K562 (cell line): Measurements from ENCODE around the gene DNAH10. TPM values are rescaled to one million over a fixed set of nuclear protein-coding genes. Genes with fewer than 3 reads are reported as not detected.

Experiments
- ATAC-seq: fragments of 200-7000 bp; cut with Tn5 transposase; 3 replicates; pipeline ENCODE4 v1.9.1; 2020; ENCODE audit warnings: moderate library complexity
- BruUV-seq: library from RNA; stranded (reverse); fragments of 400-500 nt; replicated peaks from 2 replicates; lab custom pipeline; 2021; lab: Mats Ljungman, UMichigan
- CTCF ChIA-PET: fragments of 300-600 bp; formaldehyde crosslinking; extraction: SDS; loops from one replicate; lab custom pipeline; 2021; ENCODE audit warnings: low intra/inter-chr PET ratio; lab: Yijun Ruan, JAX
- POLR2A ChIA-PET: fragments of 300-600, 350-650 bp; sonication (Branson Sonifier 250); formaldehyde crosslinking; extraction: SDS; loops from one replicate; lab custom pipeline; 2021; ENCODE audit warnings: antibody characterized with exemption, inconsistent platforms; lab: Yijun Ruan, JAX
- DNase-seq, 4 experiments: peaks; one replicate each; pipeline versions ENCODE4 v3.0.0 to v3.0.0-alpha.2; 2011 to 2018; ENCODE audit warnings: low spot score in 3 of 4, mixed read lengths in 3 of 4; ENCODE audit errors: extremely low read depth in 1 of 4
- FAIRE-seq: peaks from 2 replicates; lab custom pipeline; 2011; peaks lifted over from hg19 to GRCh38; lab: Jason Lieb, UNC
- H2AFZ ChIP-seq: 2 replicates; pipeline ENCODE4 v1.6.0; 2011; ENCODE audit warnings: low read depth, low read length, control low read depth, inconsistent platforms
- H3K27ac ChIP-seq: fragments of 200-600 bp; 3 replicates; pipeline ENCODE4 v1.8.0; 2011; ENCODE audit warnings: low read depth, mild to moderate bottlenecking, control low read depth, inconsistent platforms, low read length, moderate library complexity, mixed read lengths; ENCODE audit errors: extremely low read depth
- H3K27me3 ChIP-seq, 2 experiments: fragments of 300-600 bp in 1 of 2; 2 replicates in 1 of 2; 3 replicates in 1 of 2; pipeline versions ENCODE4 v1.6.0 to v1.8.0; 2011; ENCODE audit warnings: inconsistent platforms in 2 of 2, low read length in 2 of 2, mild to moderate bottlenecking in 1 of 2, mixed read lengths in 1 of 2, moderate library complexity in 1 of 2; ENCODE audit not compliant: control insufficient read depth in 2 of 2, insufficient read depth in 2 of 2
- H3K36me3 ChIP-seq: fragments of 300-600 bp; 3 replicates; pipeline ENCODE4 v1.8.0; 2011; ENCODE audit warnings: mild to moderate bottlenecking, low read length, inconsistent platforms; ENCODE audit not compliant: control insufficient read depth, insufficient read depth
- H3K4me1 ChIP-seq, 2 experiments: fragments of 200-600 bp in 1 of 2; replicated peaks in 1 of 2; 2 replicates in 1 of 2; 3 replicates in 1 of 2; pipeline versions ENCODE4 v1.5.1 to v1.8.0; 2011; ENCODE audit warnings: inconsistent platforms in 2 of 2, low read length in 2 of 2, mild to moderate bottlenecking in 1 of 2, mixed read lengths in 1 of 2, moderate library complexity in 1 of 2; ENCODE audit not compliant: control insufficient read depth in 2 of 2, insufficient read depth in 2 of 2
- H3K4me2 ChIP-seq: 2 replicates; pipeline ENCODE4 v1.6.1; 2011; ENCODE audit warnings: low read length, control low read depth, inconsistent platforms, mixed read lengths; ENCODE audit not compliant: insufficient read depth
- H3K4me3 ChIP-seq: fragments of 200-600 bp; sonication (generic), shearing (Covaris generic); 2 replicates; pipeline ENCODE4 v1.5.1; 2016; ENCODE audit warnings: control low read depth, inconsistent platforms
- H3K79me2 ChIP-seq: fragments of 200-600 bp; 3 replicates; pipeline ENCODE4 v1.8.0; 2011; ENCODE audit warnings: low read length, inconsistent platforms; ENCODE audit not compliant: control insufficient read depth, insufficient read depth
- H3K9ac ChIP-seq, 2 experiments: 2 replicates each; pipeline versions ENCODE4 v1.6.0 to v1.6.1; 2011; ENCODE audit warnings: low read depth in 2 of 2, low read length in 2 of 2, control low read depth in 1 of 2, inconsistent platforms in 1 of 2, mild to moderate bottlenecking in 1 of 2, mixed read lengths in 1 of 2; ENCODE audit not compliant: insufficient read depth in 1 of 2
- H3K9me1 ChIP-seq: one replicate; pipeline ENCODE4 v1.6.0; 2011; ENCODE audit warnings: inconsistent platforms, mild to moderate bottlenecking, low read length, moderate library complexity; ENCODE audit not compliant: control insufficient read depth, insufficient read depth
- H3K9me3 ChIP-seq: replicated peaks from 2 replicates; pipeline ENCODE4 v1.5.1; 2011; ENCODE audit warnings: low read depth, low read length, inconsistent platforms; ENCODE audit not compliant: control insufficient read depth, insufficient read depth
- H4K20me1 ChIP-seq: replicated peaks from 2 replicates; pipeline ENCODE4 v1.6.1; 2011; ENCODE audit warnings: low read length, inconsistent platforms, mixed read lengths; ENCODE audit not compliant: control insufficient read depth, insufficient read depth
- C11orf30 ChIP-seq: fragments of 450-650 bp; IDR thresholded peaks from 2 replicates; pipeline ENCODE4 v1.6.1; 2016; ENCODE audit warnings: low read depth, mild to moderate bottlenecking
- COPS2 ChIP-seq: fragments of 450-650 bp; conservative IDR thresholded peaks from 2 replicates; pipeline ENCODE4 v1.6.1; 2016; ENCODE audit warnings: mild to moderate bottlenecking, moderate library complexity
- GABPA ChIP-seq: fragments of 200-800 bp; sonication (Bioruptor generic); conservative IDR thresholded peaks from 2 replicates; pipeline ENCODE4 v1.6.1; 2016; ENCODE audit warnings: low read depth, missing genetic modification characterization, missing compliant biosample characterization
- JUND ChIP-seq, 2 experiments: IDR thresholded peaks; 2 replicates in 1 of 2; 3 replicates in 1 of 2; pipeline ENCODE4 v1.6.1; 2011; ENCODE audit warnings: borderline replicate concordance in 2 of 2, low read depth in 2 of 2, low read length in 2 of 2, improper control_type of control experiment in 1 of 2, missing biosample characterization in 1 of 2, missing genetic modification characterization in 1 of 2, missing genetic modification reagents in 1 of 2
- MAFG ChIP-seq: fragments of 450-650 bp; conservative IDR thresholded peaks from 2 replicates; pipeline ENCODE4 v1.6.1; 2016; ENCODE audit warnings: missing genetic modification characterization, missing compliant biosample characterization
- MAFK ChIP-seq: IDR thresholded peaks from 2 replicates; pipeline ENCODE4 v1.6.1; 2011; ENCODE audit warnings: low read length, improper control_type of control experiment
- NFE2 ChIP-seq: IDR thresholded peaks from 2 replicates; pipeline ENCODE4 v1.6.1; 2014; ENCODE audit warnings: antibody characterized with exemption, low read depth
- RBM14 ChIP-seq: fragments of 200-400 bp; formaldehyde crosslinking; IDR thresholded peaks from 2 replicates; pipeline ENCODE4 v1.6.1; 2018; ENCODE audit warnings: low read depth, mild to moderate bottlenecking, low read length, moderate library complexity, borderline replicate concordance; ENCODE audit not compliant: insufficient read depth
- ZNF316 ChIP-seq: fragments of 450-650 bp; IDR thresholded peaks from 2 replicates; pipeline ENCODE4 v1.6.1; 2016
- ZNF561 ChIP-seq: fragments of 450-650 bp; formaldehyde crosslinking; conservative IDR thresholded peaks from 2 replicates; pipeline ENCODE4 v1.4.0; 2020; ENCODE audit warnings: mild to moderate bottlenecking, moderate library complexity
- WGBS: fragments of 100-300 bp; shearing (Covaris generic); methylation state at CpG from one replicate; pipeline ENCODE4 v1.1.6; 2016; ENCODE audit warnings: low coverage, mixed read lengths; ENCODE audit not compliant: insufficient coverage; ENCODE audit errors: missing lambda C conversion rate; 5-methylcytosine and 5-hydroxymethylcytosine counted together
- in situ Hi-C: fragments of 300-500 bp; cut with MboI; formaldehyde crosslinking; loops from 4 replicates; pipeline ENCODE4 v1.15.0; 2018; ENCODE audit warnings: inconsistent platforms, mixed read lengths
- intact Hi-C: fragments of 100-400 bp; cut with micrococcal nuclease; formaldehyde crosslinking; loops from 2 replicates; pipeline ENCODE4 v1.14.2; 2022
- polyA plus RNA-seq, 8 experiments: library from polyadenylated mRNA; depleted of rRNA in 4 of 8; stranded (reverse) in 5 of 8; unstranded in 3 of 8; fragments of >200 nt; fragmentation: Nextera tagmentation in 2 of 8; fragmentation: Illumina TruSeq in 1 of 8; extraction: Ambion mirVana in 2 of 8; extraction: Trizol in 1 of 8; gene quantifications; 2 replicates each; pipeline versions ENCODE4 v1.2.1 to v1.2.3, GENCODE V29; 2011 to 2014; ENCODE audit warnings: inconsistent platforms in 1 of 8, missing spikeins in 1 of 8
- total RNA-seq, 7 experiments: library from RNA; depleted of rRNA in 6 of 7; stranded (reverse); fragments of >200 nt in 6 of 7; fragmentation: Illumina TruSeq in 2 of 7; extraction: Trizol in 2 of 7; gene quantifications; 2 replicates each; pipeline versions ENCODE4 v1.2.1 to v1.2.3, GENCODE V29; 2011 to 2021; ENCODE audit warnings: low replicate concordance in 1 of 7
- TF ChIP-seq, protein P1 (sequence below): fragments of 200-800 bp; sonication (Bioruptor generic); IDR thresholded peaks from 2 replicates; pipeline ENCODE4 v1.6.1; 2017; ENCODE audit warnings: missing genetic modification characterization, missing compliant biosample characterization
- TF ChIP-seq, protein P2 (sequence below): fragments of 200-800 bp; sonication (Bioruptor generic); IDR thresholded peaks from 2 replicates; pipeline ENCODE4 v1.6.1; 2016; ENCODE audit warnings: missing genetic modification characterization, missing compliant biosample characterization
- TF ChIP-seq, protein P3 (sequence below): fragments of 250-450 bp; sonication (Bioruptor Pico); IDR thresholded peaks from 2 replicates; pipeline ENCODE4 v1.9.0; 2021; ENCODE audit warnings: mild to moderate bottlenecking, inconsistent platforms

DNAH10 gene
- total and polyA plus RNA-seq, 9 of the 15 experiments (the other 6 are each of a cell fraction or from before 2014, with no cell fraction given), result 0.01 to 0.06 (median 0.04) TPM; not detected in 1

DNA sequence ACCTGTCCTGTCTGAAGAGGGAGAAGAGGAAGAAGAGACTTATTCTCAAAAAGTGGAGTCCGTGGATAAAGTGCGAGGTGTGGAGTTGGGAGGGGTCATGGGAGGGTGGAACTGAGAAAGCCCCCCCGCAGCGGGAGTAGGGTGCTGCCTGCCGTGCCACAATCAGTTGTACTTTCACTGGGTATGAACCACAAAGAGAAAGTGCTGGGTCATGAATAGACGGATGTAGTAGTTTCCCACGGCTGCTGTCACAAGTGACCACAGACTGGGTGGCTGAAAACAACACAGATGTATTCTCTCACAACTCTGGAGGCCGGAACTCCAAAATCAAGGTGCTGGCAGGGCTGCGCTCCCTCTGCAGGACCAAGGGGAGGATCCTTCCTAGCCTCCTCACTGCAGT, 5.5 kb downstream of the DNAH10 start:
- POLR2A ChIA-PET, result interaction anchor here (1.0 kb wide), 1 partner anchor 23 kb away, joined by 3 read pairs; no protein-coding TSS in a partner anchor
- CTCF ChIA-PET, result no interaction called here
- BruUV-seq, result no TSS peak
- Histone ChIP-seq H3K27ac (no peak overlapping the region), H3K79me2 (no peaks in the 10 kb centered on the region), H3K4me3 (no peak overlapping the region), H3K9me1 (no peaks in the 10 kb centered on the region), H2AFZ (peak overlapping the region; percentile 72), H3K4me2 (peak overlapping the region; percentile 29), H3K36me3 (no peaks in the 10 kb centered on the region), H3K27me3 (0 out of 5 replicates have a peak, but pooled peaks cover 0 to 4% of the 10 kb centered on the region in 2 experiments), H3K9ac (no peak overlapping the region), H3K9me3 (no peaks in the 10 kb centered on the region), H4K20me1 (no peaks in the 10 kb centered on the region), H3K4me1 (no peaks in the 10 kb centered on the region)
- in situ Hi-C loops, result no loop called here
- WGBS, result 26% methylated on average over 9 of the region's 9 CpGs
- ATAC-seq (peak; percentile 67), DNase-seq (no peak), FAIRE-seq (no peak)
- intact Hi-C loops, result no loop called here
- TF ChIP-seq, protein P1, sequence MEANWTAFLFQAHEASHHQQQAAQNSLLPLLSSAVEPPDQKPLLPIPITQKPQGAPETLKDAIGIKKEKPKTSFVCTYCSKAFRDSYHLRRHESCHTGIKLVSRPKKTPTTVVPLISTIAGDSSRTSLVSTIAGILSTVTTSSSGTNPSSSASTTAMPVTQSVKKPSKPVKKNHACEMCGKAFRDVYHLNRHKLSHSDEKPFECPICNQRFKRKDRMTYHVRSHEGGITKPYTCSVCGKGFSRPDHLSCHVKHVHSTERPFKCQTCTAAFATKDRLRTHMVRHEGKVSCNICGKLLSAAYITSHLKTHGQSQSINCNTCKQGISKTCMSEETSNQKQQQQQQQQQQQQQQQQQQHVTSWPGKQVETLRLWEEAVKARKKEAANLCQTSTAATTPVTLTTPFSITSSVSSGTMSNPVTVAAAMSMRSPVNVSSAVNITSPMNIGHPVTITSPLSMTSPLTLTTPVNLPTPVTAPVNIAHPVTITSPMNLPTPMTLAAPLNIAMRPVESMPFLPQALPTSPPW (CRISPR knock-in tag), result peak; percentile 81
- TF ChIP-seq GABPA (peak; percentile 44), JUND (IDR thresholded peaks at IDR 0.05; ENCODE audit: borderline replicate concordance, low read depth, low read length) (no peak), JUND (tag; IDR thresholded peaks at IDR 0.05; ENCODE audit: borderline replicate concordance, low read depth, low read length) (no peak), ZNF316 (peak; percentile 59), NFE2 (peak; percentile 52), RBM14 (no peak), ZNF561 (CRISPR knock-in tag) (no peak), COPS2 (no peak), C11orf30 (peak; percentile 55), MAFG (tag) (peak; percentile 35; the same call in 1 of the 2 replicates), MAFK (peak; percentile 41; the same call in 1 of the 2 replicates)
- TF ChIP-seq, protein P2, sequence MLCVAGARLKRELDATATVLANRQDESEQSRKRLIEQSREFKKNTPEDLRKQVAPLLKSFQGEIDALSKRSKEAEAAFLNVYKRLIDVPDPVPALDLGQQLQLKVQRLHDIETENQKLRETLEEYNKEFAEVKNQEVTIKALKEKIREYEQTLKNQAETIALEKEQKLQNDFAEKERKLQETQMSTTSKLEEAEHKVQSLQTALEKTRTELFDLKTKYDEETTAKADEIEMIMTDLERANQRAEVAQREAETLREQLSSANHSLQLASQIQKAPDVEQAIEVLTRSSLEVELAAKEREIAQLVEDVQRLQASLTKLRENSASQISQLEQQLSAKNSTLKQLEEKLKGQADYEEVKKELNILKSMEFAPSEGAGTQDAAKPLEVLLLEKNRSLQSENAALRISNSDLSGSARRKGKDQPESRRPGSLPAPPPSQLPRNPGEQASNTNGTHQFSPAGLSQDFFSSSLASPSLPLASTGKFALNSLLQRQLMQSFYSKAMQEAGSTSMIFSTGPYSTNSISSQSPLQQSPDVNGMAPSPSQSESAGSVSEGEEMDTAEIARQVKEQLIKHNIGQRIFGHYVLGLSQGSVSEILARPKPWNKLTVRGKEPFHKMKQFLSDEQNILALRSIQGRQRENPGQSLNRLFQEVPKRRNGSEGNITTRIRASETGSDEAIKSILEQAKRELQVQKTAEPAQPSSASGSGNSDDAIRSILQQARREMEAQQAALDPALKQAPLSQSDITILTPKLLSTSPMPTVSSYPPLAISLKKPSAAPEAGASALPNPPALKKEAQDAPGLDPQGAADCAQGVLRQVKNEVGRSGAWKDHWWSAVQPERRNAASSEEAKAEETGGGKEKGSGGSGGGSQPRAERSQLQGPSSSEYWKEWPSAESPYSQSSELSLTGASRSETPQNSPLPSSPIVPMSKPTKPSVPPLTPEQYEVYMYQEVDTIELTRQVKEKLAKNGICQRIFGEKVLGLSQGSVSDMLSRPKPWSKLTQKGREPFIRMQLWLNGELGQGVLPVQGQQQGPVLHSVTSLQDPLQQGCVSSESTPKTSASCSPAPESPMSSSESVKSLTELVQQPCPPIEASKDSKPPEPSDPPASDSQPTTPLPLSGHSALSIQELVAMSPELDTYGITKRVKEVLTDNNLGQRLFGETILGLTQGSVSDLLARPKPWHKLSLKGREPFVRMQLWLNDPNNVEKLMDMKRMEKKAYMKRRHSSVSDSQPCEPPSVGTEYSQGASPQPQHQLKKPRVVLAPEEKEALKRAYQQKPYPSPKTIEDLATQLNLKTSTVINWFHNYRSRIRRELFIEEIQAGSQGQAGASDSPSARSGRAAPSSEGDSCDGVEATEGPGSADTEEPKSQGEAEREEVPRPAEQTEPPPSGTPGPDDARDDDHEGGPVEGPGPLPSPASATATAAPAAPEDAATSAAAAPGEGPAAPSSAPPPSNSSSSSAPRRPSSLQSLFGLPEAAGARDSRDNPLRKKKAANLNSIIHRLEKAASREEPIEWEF (CRISPR knock-in tag), result no peak
- TF ChIP-seq, protein P3, sequence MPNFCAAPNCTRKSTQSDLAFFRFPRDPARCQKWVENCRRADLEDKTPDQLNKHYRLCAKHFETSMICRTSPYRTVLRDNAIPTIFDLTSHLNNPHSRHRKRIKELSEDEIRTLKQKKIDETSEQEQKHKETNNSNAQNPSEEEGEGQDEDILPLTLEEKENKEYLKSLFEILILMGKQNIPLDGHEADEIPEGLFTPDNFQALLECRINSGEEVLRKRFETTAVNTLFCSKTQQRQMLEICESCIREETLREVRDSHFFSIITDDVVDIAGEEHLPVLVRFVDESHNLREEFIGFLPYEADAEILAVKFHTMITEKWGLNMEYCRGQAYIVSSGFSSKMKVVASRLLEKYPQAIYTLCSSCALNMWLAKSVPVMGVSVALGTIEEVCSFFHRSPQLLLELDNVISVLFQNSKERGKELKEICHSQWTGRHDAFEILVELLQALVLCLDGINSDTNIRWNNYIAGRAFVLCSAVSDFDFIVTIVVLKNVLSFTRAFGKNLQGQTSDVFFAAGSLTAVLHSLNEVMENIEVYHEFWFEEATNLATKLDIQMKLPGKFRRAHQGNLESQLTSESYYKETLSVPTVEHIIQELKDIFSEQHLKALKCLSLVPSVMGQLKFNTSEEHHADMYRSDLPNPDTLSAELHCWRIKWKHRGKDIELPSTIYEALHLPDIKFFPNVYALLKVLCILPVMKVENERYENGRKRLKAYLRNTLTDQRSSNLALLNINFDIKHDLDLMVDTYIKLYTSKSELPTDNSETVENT (CRISPR knock-in tag), result no peak
